Hematopoietic multipotent progenitor cell treated with erythropoietin and hydrocortisone succinate and interleukin-3 and kit ligand, for 6 days (in vitro differentiated cells): ENCODE results near the gene TXNDC12.
"Not testable (repeated sequence)": the region's sequence is repeated elsewhere in the genome, so short reads cannot be mapped to it uniquely, and the experiment has no call there.

Experiments used
- DNase-seq: peaks from one replicate; pipeline ENCODE4 v3.0.0-alpha.2; 2015

Gene TXNDC12

DNA sequence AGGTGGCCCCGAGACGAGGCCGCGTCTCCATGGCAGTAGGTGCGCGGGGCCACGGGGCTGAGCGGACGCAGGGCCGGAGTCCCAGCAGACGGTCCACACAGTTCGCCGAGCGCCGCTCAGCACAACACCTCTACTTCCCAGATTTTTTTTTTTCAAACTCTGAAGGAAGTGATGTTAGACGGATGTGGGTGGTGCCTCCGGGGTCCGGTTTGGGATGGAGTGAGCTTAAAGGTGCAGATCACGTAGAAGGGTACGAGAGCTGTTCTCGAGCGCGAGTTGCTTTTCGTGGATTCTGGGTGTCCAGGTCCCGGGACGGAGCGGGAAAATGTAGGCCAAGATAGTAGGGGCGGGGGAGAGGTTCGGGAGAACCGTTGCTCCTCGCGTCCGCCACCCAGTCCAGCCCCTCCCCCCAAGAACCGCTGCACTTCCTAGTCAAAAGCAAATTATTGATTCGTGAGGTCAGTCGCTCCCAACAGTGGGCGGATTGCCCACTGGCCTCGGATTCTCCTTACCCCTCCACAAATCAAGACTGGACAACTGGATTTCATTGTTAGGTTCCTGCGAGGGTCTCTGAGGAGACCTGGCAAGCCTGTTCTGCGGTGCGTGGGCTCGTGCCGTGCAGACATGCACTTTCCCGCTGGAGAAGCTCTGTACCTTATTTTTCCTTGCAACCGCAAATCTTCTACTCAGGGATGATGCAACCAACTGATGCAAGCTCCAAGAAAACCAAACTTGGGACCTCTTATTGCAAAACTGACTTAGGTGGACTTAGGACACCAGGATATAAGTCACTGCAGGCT is at the start of gene TXNDC12:
TXNDC12 (minus strand) TSS at position 126 of the 800 bp plus-strand sequence; CDS start at position 31, 95 bp downstream.
- peak; percentile 94 for DNase-seq

DNA sequence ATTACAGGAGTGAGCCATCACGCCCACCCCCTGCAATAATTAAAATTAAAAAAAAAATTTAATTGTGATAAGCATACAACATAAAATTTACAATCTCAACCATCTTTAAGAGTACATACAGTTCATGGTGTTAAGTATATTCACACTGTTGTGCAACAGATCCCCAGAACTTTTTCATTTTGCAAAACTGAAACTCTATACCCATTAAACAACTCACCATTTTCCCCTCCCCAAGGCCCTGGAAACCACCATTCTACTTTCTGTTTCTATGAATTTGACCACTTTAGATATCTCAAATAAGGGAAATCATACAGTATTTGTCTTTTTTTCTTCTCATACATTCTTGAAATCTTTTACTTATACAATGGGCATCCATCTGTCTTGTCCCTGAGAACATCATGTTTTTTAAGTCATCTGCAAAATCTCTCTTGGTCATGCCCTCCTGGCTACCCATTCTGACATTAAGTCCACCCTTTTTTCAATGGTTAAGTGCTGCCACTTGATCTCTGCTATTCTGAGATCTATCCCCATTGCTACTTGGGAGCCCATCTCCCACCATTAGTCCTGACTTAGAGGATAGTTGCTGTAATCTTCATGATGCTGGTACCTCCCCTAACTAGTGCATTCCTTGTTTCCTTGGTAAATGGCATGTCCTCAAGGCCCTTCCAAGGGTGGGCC is 47.5 kb upstream of the TXNDC12 start:
- no peak for DNase-seq

DNA sequence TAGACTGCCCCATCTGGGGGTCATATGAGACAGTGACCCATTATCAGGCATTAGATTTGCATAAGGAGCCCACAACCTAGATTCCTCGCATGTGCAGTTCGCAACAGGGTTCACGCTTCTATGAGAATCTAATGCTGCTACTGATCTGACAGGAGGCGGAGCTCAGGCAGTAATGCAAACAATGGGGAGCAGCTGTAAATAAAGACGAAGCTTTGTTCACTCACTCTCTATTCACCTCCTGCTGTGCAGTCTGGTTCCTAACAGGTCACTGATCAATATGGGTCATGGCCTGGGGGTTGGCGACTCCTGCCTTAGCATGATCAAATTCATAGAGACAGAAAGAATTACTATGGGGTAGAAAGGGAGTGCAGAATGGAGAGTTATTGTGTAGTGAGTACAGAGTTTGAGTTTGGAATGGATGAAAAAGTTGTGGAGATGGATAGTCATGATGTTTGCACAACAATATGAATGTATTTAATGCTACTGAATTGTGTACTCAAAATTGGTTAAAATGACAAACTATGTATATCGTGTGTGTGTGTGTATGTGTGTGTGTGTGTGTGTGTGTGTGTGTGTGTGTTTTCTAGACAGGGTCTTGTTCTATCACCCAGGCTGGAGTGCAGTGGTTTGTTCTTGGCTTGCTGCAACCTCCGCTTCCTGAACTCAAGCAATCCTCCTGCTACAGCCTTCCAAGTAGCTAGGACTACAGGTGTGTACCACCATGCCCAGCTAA is 43.3 kb upstream of the TXNDC12 start:
- DNase-seq, result no peak

GRCh38 chr1:52096216-52096615 is 41.2 kb upstream of the TXNDC12 start:
- DNase-seq, result no peak

- DNase-seq, result not testable (repeated sequence)
Observed at GRCh38 chr1:52094300-52094699, 39.3 kb upstream of the TXNDC12 start.

- not testable (repeated sequence) for DNase-seq
Observed at GRCh38 chr1:52087892-52088291, 32.9 kb upstream of the TXNDC12 start.

GRCh38 chr1:52080014-52080415 is 25.0 kb upstream of the TXNDC12 start:
- no peak for DNase-seq

DNA sequence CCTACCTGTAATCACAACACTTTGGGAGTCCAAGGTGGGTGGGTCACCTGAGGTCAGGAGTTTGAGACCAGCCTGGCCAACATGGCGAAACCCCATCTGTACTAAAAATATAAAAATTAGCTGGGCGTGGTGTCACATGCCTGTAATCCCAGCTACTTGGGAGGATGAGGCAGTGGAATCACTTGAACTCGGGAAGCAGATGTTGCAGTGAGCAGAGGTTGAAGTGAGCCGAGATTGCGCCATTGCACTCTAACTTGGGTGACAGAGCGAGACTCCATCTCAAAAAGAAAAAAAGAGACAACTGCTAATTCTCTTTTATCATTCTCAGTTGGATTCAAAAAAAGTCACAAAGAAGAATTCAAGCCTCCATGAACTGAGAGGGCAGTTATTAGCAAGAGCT is 22.3 kb upstream of the TXNDC12 start:
- not testable (repeated sequence) for DNase-seq

DNA sequence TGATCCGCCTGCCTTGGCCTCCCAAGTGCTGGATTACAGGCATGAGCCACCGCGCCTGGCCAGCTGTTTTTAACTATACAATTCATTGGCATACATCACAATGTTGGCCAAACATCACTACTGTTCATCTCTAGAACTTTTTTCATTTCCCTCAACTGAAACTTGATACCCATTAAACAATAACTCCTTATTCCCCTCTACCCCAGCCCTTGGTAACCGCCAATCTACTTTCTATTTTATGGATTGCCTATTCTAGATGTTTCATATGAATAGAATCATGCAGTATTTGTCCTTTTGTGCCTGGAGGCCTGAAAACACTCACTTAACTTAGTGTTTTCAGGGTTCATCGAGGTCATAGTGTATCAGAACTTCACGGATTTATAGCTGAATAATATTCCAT is 17.3 kb upstream of the TXNDC12 start:
- no peak for DNase-seq

GRCh38 chr1:52070704-52071103 is 15.7 kb upstream of the TXNDC12 start:
- DNase-seq, result no peak

DNA sequence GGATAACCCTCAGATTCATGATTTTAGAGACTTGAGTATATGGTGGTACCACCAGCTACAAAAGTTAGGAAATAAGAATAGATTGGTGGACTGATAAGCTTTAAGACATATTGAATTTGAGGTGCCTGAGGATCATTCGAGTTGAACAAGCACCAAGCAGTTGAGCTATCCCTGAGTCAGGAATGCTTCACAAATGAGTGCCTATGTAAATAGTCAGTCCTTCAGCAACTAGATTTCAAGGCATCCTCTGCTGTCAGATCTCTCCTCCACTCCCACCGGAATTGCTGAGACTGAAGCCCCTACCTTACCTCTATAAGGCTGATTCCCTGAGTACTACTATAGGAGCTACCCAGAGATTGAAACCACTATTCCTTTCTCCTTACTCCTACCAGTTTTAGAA is 8.2 kb upstream of the TXNDC12 start:
- no peak for DNase-seq

- no peak for DNase-seq
Observed at GRCh38 chr1:52060822-52061221, 5.8 kb upstream of the TXNDC12 start.

GRCh38 chr1:52059888-52060287 is 4.9 kb upstream of the TXNDC12 start:
- DNase-seq, result no peak

DNA sequence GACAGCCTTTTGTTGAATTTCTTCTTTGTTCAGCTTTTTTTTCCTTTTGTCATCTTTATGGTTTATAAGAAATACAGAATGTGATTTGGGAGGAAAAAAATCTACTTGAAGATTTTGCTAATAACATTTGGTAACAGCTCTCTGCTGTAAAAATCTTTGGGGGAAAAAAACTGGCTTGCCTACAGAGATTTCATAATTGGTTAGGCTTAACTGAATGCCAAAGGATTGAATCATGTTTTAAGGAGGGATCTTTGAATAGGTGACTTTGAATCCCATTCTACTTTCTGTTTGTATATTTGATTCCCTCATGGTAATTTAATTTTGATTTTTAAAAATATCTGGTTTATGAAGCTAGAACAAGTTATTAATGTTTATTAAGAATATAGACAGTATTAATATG is 4.3 kb upstream of the TXNDC12 start:
- DNase-seq, result no peak

DNA sequence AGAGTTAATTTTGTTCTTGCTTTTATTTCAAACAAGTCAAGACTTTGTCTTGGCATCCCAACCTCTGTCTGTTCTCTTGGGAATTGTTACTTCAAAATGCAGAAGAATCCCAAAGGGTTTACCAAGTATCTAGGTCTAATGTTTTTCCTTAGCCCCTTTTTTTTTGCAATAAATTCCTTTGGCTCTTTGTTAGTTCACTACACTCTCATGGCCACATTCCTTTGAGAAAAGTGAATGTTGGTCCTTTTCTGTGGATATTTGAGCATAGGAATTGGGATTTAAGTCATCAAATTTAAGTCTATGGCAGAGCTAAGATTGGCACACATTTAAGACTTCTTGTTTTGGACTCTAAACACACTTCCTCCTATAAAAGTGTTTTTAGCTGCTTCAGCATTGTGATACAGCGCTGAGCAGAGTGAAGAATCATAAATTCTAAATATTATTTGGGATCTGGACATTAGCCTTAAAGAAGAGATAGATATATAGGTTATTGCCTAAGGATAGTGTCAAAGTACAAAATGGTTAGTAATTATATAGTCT is 3.0 kb upstream of the TXNDC12 start:
- DNase-seq, result no peak

DNA sequence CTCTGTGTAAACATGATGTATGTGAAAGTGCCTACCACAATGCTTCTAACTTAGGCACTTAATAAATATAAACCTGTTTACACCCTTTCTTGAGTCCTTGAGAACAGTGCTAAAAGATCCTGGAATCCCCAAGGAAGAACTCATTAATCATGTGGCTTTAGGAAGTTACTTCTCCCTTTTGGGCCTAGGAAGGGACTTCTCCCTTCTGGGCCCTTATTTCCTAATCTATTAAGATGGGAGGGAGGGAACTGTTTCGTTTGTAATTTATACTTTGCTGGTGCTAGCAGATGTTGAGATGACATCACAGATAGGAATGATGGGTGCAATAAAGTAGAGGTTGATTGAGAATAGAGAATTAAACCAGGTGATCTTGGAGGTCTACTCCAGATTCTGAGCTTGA is 2.3 kb upstream of the TXNDC12 start:
- DNase-seq, result peak; percentile 47

DNA sequence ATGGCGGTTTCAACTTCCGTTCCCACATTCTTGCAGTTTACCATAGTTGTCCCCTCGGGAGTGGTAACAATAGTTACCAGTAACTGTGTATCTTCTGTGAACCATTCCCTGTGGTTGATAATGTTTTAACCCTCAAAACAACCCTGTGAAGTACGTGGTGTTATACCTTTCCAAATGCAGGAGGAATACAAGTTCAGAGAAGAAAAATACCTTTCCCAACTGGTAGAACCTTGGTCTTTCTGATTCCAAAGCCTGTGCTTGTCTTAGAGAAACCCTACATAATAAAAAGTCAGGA is 1.9 kb upstream of the TXNDC12 start:
- no peak for DNase-seq

GRCh38 chr1:52056163-52056936 is 1.4 kb upstream of the TXNDC12 start, which contains the start of gene BTF3L4:
TSS of gene BTF3L4 (plus strand) at chr1:52056295. CDS start at chr1:52059848, 3,553 bp downstream.
- peak; percentile 98 for DNase-seq

DNA sequence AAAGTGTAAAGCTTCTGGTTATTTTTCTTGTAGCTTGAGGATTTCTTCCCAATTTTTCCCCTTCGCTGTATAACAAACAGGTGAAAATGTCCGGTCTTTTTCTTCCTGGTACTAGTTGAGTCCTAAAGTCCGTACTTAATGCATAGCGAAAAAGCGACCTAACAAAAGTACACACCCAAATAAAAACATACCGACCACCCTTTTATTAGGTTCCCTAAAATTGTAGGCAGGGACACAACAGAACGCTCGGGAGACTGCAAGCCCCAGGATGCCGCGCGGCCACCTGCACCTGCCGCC is 823 bp upstream of the TXNDC12 start:
- DNase-seq, result no peak

DNA sequence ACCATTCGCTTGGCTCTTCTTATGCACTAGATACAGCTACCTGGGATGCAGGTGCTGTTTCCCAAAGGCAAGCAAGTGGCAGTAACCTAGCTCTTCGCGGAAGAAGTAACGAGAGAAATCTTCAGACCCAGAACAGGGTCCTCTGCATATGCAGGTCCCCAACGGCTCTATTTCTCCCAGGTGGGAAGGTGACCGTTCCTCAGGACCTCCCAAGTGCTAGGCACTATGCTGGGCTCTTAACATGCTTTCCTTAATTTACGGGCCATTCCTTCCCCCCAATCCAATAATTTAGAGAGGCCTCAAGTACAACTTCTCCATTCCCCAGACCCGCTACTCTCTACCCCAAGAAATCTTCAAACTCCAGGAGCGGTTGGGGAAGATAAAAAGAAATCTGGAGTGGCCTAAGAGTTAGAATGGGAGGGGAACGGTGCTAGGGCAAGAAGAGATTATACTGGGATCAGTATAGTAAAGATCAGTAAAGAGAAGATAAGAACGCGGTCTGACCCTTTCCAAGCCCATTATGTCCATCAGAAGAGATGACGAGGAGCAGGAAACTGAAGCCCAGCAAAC is 410 bp downstream of the TXNDC12 start:
- DNase-seq, result no peak

GRCh38 chr1:52053862-52054261 is 1.1 kb downstream of the TXNDC12 start:
- DNase-seq, result no peak

DNA sequence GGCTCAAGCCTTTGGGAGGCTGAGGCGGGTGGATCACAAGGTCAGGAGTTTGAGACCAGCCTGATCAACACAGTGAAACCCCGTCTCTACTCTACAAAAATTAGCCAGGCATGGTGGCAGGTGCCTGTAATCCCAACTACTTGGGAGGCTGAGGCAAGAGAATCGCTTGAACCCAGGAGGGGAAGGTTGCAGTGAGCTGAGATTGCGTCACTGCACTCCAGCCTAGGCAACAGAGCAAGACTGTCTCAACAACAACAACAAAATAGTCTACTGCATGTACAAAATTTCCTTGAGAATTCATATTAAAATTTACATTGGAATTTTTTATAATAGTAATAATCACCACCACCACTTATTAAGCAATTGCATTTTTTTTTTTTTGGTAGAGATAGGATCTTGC is 5.7 kb downstream of the TXNDC12 start:
- not testable (repeated sequence) for DNase-seq
